ENCODE data around the gene ZPBP.
"Not testable (repeated sequence)": the region's sequence is repeated elsewhere in the genome, so short reads cannot be mapped to it uniquely, and the experiment has no call there.

ZPBP gene, protein sequence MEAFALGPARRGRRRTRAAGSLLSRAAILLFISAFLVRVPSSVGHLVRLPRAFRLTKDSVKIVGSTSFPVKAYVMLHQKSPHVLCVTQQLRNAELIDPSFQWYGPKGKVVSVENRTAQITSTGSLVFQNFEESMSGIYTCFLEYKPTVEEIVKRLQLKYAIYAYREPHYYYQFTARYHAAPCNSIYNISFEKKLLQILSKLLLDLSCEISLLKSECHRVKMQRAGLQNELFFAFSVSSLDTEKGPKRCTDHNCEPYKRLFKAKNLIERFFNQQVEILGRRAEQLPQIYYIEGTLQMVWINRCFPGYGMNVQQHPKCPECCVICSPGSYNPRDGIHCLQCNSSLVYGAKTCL

DNA sequence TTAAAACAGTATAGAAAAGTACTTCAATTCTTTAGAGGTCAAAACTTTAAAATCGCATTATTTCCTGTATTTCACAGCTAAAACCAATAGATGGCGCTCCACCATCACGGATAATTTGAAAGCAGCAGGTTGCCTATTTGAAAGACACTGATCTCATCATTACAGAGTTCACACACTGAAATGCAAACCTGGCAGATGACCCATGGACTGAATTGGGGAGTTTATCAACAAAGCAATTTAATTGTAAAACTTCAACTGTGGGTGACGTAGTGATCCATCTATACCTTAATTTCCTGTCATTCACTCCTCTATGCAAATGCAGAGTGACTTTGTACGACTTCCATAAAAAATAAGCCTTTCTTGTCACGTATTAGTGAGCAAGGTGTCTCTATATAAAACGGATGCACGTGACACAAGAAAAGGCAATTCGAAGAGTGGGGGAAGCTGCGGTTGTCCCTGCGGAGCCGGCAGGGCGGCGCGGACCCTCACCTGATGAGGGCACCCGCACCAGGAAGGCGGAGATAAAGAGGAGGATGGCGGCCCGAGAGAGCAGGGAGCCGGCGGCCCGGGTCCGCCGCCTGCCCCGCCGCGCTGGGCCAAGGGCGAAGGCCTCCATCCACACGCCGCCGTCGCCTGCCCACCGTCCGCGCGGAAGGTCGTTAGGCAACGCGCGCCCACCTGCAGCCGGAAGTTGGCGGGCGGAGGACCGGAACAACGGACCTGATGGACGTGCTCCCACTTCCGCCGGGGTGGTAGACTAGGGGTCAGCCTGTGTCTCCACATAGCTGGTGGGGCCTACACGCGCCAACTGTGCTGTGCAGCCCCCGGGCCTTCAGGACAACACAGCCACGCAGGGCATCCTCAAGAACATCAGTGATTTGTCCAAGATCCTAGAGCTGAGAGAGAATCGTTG lies at the start of gene ZPBP:
Gene ZPBP (minus strand): TSS at position 668 of the 913 bp plus-strand sequence. CDS start 52 bp downstream, at position 616.
- DNase-seq = peak; percentile 46

- DNase-seq = peak; percentile 3
Observed at GRCh38 chr7:50142425-50143017, 49.5 kb upstream of the ZPBP start.

DNA sequence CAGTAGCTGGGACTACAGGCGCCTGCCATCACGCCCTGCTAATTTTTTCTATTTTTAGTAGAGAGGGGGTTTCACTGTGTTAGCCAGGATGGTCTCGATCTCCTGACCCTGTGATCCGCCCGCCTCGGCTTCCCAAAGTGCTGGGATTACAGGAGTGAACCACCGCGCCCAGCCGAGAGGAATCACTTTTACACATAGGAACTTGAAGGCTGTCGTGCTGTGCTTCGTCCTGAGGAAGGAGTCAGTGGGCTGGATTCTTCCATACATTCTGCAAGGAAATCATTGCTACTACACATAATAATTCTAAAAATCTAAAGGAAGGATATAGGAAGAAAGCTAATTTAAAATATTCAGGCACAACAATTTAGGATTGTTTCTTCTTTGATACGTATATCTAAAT lies 48.8 kb upstream of the ZPBP start:
- no peak for DNase-seq

DNA sequence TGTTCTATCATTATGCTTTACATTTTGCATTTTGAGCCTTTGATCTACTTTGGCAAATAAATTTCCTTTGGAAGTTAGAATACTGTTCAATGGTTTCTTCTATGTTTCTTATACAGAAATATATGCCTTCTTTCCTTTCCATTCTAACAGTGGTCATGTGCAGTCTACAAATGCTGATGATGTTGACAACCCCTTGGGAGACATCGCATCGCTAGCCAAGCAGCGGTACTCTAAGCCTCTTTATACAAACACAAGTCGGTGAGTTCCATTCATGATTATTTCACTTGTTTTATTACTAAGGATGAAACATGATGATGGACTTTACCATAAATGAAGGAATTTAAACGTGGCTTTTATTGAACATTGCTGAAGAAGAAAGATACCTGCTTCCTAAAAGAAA lies 48.1 kb upstream of the ZPBP start:
- DNase-seq = no peak

GRCh38 chr7:50140688-50141087 lies 47.6 kb upstream of the ZPBP start:
- DNase-seq = no peak

DNA sequence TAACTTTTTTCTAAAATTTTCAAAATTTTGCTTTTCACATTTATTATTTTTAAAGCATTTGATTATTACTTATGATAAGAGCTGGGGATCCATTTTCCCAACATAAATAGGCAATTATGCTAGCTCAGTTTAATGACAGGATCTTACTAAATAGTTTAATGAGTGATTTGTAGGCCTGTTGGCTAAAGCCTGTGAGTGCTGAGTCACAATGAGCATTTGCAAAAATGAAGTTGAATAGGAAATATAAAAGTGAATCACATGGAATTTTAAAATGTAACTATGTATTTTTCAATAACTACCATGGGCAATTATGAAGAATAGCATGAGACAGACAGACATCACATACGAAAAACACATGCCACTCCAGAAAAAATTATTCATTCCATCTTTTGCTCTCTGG lies 45.1 kb upstream of the ZPBP start:
- no peak for DNase-seq

DNA sequence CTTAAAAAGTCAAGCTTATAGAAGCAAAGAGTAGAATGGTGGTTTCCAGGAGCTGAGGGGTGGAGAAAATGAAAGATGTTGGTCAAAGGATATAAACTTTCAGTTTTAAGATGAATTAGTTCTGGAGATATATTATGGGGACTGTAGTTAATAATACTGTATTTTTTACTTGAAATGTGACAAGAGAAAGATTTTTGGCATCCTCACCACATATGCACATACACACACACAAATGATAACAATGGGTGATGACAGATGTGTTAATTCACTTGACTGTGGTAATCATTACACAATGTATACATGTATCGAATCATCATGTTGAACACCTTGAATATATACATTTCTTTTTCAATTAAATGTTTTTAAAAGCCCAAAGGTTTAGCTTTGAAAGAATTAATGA lies 32.7 kb upstream of the ZPBP start:
- no peak for DNase-seq

GRCh38 chr7:50121286-50121685 lies 28.2 kb upstream of the ZPBP start:
- no peak for DNase-seq

DNA sequence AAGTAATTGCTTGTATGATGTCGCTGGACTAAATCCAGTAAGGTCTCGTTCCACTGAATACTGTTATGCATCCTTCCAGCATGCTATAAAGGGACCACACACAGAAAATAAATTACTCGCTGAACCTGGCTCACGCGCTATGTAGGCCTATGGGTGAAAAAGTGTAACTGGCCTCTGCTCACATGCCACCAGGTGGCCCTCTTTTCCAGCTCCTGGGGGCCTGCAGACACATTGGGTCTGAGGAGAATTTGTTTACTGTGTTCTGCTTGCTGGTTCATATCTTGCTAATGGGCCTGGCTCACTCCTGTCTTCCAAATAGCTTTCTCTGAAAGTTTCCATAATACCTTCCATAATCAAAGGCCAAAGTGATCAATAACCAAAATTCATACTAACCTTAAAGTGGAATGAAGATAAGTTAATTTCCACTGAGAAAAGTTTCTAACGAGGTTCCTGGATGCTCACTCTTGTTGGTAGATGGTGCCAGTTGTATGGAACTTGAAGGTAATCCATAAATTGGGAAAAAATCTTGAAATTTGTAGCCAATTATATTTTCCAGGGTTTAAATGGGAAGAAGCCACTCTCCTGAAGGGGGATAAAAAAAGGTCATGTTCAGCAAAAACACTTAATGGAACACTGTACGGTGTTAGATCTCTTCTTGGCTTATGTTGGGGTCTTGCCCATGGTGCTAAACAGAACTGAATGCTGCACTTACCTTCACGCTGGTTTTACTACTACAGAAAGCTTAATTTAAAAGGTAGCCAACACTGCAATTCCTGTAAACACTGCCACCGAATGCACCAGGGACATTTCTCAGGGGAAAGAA lies 27.0 kb upstream of the ZPBP start:
- DNase-seq = no peak

DNA sequence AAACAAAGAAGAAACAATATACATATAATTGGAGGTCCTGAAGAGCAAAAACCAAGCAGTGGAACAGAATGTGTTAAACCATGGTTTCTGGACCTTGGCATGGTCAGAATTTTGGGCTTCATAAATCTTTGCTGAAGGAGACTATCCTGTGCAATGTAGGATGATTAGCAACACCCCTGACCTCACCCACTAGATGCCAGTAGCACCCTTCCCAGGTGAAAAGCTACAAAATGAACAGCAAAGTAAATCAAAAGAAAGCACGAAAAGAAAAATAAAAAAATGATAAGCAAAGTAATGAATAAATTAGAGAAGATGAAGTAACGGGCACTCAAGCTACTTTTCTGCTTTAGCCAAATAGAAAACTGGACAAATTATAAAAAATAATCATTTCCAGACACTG lies 19.2 kb upstream of the ZPBP start:
- DNase-seq = no peak

GRCh38 chr7:50101873-50102272 lies 8.8 kb upstream of the ZPBP start:
- no peak for DNase-seq

DNA sequence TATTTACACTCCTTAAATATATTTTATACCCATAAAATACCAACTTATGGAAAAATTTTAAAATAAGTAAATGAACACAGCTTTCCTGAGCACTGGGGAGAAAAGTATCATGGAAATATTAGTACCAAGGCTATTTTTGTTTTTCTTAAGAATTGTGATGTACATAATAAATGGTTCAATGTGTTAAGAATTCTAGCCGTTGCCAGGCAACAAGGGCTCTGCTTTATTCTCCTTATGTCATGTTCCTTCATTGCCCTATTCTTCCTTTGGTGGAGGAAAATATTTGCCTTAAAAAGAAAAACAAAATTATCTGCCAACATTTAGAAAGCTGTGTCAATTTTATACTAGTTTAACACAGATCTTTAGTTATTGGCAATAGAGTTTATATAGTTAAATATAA lies 2.6 kb upstream of the ZPBP start:
- DNase-seq = no peak

- no peak for DNase-seq
Observed at GRCh38 chr7:50088463-50089129, 4.5 kb downstream of the ZPBP start.

DNA sequence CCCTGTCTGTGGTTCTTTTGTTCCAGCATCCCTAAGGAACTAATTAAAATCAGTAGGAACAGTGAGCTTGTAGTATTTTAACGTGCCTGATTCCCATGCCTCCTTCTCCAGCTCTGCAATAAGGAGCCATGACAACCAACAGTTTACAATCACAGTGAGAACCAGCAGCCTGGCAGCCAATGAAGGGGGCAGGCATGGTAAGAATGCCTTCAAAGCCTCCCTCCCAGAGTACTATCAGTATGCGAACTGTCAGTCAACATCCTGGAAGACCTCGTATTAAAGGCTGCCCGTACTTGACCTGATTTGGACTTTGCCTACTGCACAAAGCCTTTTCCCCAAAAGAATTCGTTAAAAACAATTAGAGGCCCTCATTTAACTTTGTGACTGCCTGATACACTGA lies 7.7 kb downstream of the ZPBP start:
- no peak for DNase-seq

- no peak for DNase-seq
Observed at GRCh38 chr7:50073093-50073492, 20.0 kb downstream of the ZPBP start.

- DNase-seq = no peak
Observed at GRCh38 chr7:50069613-50070012, 23.4 kb downstream of the ZPBP start.

DNA sequence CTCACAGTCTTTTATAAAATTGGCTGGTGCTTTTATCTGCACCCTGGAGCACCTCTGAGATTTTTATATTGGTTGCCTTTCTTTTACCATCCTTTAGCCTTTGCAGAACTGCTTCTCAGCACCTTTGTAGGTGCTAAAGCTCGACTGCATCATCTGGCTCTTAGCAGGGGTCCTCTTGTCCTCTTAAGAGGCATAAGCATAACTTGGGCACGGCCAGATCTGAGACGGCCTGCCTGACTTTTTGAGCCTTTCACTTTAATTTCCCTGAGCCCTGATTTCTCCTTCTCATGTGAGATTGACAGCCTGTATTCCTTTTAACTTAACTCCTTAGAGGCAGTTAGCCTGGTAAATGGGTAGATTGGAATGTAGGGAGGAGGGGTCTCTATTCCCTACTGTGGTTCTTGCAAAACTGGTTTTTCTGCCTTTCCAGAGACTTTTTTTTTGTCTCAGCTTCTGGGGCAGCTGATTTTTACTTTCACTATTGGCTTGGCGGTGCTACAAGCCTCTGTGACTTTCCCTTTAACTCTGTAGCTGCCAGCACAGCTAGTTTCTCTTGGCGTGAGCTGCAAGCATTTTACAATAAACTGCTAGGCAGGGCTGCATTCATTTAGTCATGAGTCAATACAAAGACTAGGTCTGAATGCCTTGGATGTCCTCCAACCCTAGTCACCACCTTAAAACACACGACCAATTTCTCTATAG lies 24.0 kb downstream of the ZPBP start:
- DNase-seq = peak; percentile 16

DNA sequence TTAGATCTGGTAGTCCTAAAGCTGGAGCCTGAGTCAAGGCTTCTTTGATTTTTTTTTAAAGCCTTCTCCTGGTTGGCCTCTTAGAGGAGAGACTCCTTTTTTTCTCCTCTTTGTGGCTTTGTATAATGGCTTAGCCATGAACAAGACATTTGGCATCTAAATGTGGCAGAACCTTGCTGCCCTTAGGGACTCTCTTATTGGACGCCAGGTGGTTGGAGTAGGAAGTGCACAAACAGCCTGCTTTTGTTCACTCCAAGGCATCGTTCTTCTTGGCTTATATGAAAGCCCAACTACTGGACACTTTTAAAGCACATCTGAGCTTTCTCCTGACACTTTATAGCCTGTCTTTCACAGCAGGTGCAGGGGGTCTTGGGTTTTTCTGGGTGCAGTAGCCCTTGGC lies 25.0 kb downstream of the ZPBP start:
- DNase-seq = no peak

GRCh38 chr7:50062951-50063350 lies 30.1 kb downstream of the ZPBP start:
- no peak for DNase-seq

DNA sequence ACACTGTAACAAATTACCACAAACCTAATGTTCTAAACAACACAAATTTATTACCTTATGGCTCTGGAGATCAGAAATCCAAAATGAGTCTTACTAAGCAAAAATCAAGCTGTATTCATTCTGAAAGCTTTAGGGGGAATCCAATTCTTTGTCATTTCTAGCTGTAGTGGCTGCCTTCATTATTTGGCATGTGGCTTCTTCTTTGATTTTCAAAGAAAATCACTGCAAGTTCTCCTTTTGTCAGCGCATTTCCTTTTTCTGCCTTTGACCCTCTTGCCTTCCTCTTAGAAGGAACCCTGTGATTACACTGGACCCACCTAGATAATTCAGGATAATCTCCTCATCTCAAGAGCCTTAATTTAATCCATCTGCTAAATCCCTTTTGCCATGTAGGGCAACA lies 36.9 kb downstream of the ZPBP start:
- no peak for DNase-seq

- DNase-seq = no peak
Observed at GRCh38 chr7:50047716-50048115, 45.3 kb downstream of the ZPBP start.

GRCh38 chr7:50041165-50041564 lies 51.9 kb downstream of the ZPBP start:
- not testable (repeated sequence) for DNase-seq
